ENCODE results near the gene ZCWPW2.

The ZCWPW2 gene

DNA sequence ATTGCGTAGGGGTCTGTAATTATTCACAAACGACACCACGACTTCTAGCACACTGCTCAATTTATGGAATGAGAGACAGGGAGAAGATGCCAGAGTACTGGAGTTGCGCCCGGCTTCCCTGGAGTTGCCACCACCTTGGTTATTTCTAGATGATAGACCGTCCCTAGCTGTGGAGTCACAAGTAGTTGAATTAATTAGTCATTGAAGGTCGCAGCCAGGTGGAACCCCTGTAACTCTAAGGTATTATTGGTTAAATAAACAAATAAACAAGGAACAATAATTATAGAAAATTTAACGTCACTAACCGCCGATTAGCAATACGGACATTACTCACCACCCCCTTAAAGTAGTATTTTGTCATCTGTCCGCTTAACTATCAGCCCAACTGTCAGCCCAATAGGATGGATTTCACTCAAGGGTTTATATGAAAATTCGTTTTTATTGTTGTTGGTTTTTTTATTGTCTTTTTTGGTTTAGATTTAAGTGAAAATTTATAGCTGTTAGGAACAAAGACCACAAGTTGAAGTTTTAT, 1.0 kb downstream of the ZCWPW2 start:
- TF ChIP-seq, protein P1, sequence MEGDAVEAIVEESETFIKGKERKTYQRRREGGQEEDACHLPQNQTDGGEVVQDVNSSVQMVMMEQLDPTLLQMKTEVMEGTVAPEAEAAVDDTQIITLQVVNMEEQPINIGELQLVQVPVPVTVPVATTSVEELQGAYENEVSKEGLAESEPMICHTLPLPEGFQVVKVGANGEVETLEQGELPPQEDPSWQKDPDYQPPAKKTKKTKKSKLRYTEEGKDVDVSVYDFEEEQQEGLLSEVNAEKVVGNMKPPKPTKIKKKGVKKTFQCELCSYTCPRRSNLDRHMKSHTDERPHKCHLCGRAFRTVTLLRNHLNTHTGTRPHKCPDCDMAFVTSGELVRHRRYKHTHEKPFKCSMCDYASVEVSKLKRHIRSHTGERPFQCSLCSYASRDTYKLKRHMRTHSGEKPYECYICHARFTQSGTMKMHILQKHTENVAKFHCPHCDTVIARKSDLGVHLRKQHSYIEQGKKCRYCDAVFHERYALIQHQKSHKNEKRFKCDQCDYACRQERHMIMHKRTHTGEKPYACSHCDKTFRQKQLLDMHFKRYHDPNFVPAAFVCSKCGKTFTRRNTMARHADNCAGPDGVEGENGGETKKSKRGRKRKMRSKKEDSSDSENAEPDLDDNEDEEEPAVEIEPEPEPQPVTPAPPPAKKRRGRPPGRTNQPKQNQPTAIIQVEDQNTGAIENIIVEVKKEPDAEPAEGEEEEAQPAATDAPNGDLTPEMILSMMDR (IDR thresholded peaks at IDR 0.05; ENCODE audit: control insufficient read depth, extremely low read depth, insufficient read depth), result no peak
- no peak for DNase-seq (ENCODE audit: low read depth)
- peak overlapping the region; percentile 90 for H3K4me3 ChIP-seq (ENCODE audit: low read depth, low read length)

DNA sequence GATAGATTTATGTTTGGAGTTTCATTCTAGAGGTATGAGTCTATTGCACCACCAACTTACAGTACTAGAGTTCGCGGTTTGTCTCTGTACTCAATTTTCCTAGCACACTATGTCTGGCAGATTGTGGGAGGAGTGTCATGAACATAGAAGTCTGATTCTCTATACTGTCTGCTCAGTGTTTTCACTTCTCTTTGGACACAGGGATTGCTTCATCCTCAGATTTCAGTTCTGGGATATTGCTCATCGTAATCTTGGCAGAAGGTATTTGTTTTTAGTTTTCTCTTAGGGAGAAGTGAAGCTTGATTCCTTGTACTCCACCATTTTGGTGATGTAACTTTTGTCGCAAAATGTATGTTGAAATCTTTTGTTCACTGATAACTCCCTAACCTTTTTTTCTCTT, 27.9 kb downstream of the ZCWPW2 start:
- DNase-seq (ENCODE audit: low read depth), result no peak
- no peak overlapping the region for H3K4me3 ChIP-seq (ENCODE audit: low read depth, low read length)
- TF ChIP-seq, protein P1 (IDR thresholded peaks at IDR 0.05; ENCODE audit: control insufficient read depth, extremely low read depth, insufficient read depth), result no peak

DNA sequence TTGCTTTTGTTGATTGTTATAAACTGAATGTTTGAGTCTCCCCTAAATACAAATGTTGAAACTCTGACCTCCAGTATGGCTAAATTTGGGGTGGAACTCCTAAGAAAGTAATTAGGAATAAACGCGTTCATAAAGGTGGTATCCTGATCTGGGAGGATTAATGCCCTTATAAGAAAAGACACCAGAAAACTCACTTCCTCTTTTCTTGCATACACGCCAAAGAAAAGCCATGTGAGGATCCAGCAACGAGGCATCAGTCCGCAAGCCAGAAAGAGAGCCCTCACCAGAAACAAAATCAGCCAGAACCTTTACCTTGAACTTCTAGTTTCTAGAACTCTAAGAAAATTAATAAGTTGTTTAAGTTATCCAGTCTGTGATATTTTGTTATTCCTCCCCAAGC, 37.5 kb downstream of the ZCWPW2 start:
- DNase-seq (ENCODE audit: low read depth), result no peak
- no peak overlapping the region for H3K4me3 ChIP-seq (ENCODE audit: low read depth, low read length)
- TF ChIP-seq, protein P1 (IDR thresholded peaks at IDR 0.05; ENCODE audit: control insufficient read depth, extremely low read depth, insufficient read depth), result no peak

DNA sequence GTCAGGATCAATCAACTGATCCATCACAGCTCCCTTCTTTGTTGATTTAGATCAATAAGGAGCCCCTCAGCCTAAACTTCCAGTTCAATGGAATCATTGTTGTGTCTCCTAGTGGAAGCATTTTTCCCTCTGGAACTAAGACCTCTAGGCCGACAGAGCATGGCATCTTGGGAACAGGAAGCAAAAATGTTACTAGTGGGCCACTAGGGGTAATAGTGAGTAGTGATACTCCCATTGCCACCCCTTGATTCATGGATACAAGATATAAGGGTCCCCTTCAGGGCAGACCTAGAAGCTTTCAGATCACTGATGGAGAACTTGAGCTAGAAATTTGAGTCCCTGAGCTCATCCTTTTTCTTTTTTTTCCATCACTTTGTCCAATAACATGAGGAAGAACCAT, 40.5 kb downstream of the ZCWPW2 start:
- DNase-seq (ENCODE audit: low read depth), result no peak
- TF ChIP-seq, protein P1 (IDR thresholded peaks at IDR 0.05; ENCODE audit: control insufficient read depth, extremely low read depth, insufficient read depth), result no peak
- H3K4me3 ChIP-seq (ENCODE audit: low read depth, low read length), result no peak overlapping the region

DNA sequence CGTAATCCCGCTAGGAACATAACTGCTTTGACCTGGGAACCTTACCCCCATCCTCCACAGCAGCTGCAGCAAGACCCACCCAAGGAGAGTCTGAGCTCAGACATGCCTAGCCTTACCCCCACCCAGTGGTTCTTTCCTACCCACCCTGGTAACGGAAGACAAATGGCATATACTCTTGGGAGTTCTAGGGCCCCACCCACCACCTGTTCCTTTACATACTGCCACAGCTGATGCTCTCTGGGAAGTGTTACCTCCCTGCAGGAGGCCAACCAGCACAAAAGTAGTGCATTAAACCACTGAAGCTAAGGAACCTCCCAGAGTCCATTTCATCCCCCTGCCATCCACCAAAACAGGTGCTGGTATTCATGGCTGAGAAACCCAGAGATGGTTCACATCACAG, 50.7 kb downstream of the ZCWPW2 start:
- no peak overlapping the region for H3K4me3 ChIP-seq (ENCODE audit: low read depth, low read length)
- TF ChIP-seq, protein P1 (IDR thresholded peaks at IDR 0.05; ENCODE audit: control insufficient read depth, extremely low read depth, insufficient read depth), result no peak
- DNase-seq (ENCODE audit: low read depth), result no peak

DNA sequence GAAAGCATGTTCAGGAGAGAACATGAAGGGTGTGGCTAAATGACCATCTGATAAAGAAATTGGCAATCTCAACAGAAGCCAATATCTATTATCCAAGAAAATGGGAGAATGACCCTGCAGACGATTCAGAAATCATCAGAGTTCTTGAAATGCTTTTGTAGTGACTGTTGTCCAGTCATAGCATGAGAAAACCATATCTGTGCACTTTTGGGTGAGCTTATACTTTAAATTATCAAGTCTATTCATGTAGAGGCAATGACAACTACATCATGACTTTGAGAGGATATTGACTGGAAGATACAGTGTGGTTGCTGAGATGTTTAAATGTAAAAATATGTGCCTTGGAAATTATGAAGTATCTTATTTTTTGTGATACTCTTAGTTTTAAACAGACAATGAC, 57.7 kb downstream of the ZCWPW2 start:
- TF ChIP-seq, protein P1 (IDR thresholded peaks at IDR 0.05; ENCODE audit: control insufficient read depth, extremely low read depth, insufficient read depth), result no peak
- no peak for DNase-seq (ENCODE audit: low read depth)
- H3K4me3 ChIP-seq (ENCODE audit: low read depth, low read length), result no peak overlapping the region

DNA sequence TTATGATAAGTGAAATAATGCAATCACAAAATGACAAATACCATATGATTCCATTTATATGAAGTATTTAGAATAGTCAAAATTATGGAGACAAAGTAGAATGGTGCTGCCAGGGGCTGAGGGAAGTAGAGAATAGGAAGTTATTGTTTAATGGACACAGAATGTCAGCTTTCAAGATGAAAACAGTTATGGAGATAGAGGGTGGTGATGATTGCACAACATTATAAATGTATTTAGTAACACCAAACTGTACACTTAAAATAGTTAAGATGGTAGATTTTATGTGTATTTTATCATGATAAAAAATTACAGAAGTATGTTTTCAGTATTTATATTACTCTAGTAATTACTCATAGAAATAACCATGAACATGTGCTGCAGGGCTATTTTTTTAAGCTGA, 100.9 kb downstream of the ZCWPW2 start:
- TF ChIP-seq, protein P1 (IDR thresholded peaks at IDR 0.05; ENCODE audit: control insufficient read depth, extremely low read depth, insufficient read depth), result no peak
- no peak for DNase-seq (ENCODE audit: low read depth)
- no peak overlapping the region for H3K4me3 ChIP-seq (ENCODE audit: low read depth, low read length)

Data from LNCaP clone FGC (cell line).